NCI-H146 treated with DMSO at 0.1 percent for 48 hours (cell line): ENCODE measurements around the gene ATG4C.

ENCODE experiments used
- DNase-seq: peaks from one replicate; lab custom pipeline; 2025; ENCODE audit not compliant: unreplicated experiment; lab: John Stamatoyannopoulos, UW

Gene ATG4C

DNA sequence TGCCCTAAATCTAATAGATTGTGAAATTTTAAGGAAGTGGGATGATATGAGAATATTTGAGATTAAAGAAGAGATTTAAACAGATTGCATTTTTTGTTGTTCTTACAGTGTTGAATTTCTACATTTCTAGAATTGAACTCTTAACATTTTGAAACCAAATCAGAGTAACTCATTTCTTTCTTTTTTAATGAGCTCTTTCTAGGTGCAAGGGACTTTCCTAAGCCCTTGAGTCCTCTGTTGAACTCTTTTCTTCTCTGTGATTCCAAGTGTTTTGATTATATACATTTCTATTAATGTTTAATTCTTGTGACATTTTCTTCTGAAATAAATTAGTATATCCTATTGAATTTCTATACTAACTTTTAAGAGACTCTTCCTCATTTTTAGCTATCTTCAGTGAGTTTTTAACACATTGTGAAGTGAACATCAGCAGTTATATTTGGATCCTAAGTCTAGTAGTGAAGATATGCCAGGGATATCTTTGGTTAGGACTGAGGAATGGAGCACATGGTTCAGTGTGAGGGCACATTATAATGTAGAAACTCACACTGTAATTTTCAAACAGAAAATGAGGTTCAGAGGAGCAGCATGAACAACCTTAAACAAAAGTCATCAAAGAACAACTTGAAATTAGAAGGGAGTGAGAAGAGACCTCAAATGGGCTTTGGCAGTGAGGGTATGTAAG is 53.1 kb downstream of the ATG4C start:
- DNase-seq: no peak

DNA sequence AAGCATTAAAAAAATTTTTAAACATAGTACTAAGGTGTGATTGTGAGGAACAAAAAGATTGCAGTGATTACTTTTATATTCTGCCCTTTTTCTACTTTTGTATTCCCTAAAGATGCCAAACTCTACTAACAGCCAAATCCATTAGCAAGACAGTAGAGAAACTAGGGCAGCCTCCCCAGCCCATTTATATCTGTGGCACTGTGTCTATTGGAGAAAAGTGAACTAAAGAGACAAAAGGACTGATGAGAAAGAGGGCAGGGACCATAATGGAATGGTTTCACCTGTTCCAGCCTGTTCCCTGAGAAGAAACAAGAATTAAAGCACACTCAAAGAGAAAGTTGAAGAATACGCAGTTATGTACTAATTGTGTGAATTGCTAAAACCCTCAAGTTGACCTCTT is 56.6 kb downstream of the ATG4C start:
- DNase-seq: no peak

DNA sequence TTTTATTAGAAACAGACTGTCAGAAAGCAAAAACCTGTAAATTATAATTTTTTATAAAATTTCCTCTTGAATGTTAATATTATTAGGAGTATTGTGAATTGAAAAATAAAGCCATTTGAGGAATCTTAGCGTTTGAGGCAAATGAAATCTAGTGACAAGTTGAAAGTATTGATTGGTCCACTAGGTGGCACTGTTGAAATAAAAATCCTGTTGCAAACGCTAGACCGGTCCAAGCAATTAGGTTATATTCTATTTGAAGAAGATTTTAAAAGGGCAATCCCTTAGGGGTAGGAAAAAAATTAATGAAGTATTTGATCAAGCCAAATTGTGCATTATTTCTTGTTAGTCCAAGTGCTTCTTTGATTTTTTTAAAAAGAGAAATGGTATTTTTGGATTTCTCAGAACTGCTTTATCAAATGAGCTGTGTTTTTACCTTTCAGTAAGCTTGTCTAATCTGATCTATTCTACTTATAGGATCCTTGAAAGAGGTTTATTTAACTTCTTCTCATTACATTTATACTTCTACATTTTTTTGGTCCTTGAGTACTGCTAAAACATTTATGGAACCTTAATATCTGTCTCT is 57.7 kb downstream of the ATG4C start:
- DNase-seq: peak; percentile 61

DNA sequence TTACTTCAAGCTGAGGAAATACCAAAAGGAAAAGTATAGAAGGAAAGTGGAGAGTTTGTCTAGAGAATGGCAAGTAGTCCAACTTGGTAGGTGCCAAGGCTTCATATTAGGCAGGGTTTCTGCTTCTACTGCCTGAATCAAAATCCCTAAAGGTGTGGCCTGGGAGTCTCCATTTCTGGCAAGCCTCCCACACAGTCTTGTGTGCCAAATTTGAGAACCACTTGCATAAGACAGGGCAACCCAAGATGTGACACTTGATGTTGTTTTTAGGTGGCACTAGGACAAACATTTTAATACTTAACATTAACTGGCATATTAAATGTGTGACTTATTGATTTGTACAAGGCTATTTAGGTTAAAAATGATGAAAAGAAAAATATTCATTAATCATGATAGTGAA is 60.1 kb downstream of the ATG4C start:
- no peak for DNase-seq

DNA sequence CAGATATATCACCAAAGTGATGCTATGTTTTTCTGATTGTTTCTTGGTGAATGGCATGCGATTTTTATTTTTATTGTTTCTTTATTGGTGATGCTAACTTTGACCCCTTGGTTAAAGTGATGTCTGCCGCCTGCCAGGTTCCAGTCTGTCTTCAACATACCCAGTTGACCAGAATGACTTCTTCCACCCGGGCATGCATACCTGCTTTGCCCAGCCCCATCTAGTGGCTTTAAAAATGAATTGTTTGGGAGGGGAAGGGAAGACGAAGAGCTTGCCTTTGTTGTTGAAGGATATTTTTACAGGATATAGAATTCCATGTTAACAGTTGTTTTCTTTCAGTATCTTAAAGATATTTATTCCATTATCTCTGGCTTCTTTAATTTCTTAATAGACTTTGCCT is 65.1 kb downstream of the ATG4C start:
- DNase-seq: no peak

DNA sequence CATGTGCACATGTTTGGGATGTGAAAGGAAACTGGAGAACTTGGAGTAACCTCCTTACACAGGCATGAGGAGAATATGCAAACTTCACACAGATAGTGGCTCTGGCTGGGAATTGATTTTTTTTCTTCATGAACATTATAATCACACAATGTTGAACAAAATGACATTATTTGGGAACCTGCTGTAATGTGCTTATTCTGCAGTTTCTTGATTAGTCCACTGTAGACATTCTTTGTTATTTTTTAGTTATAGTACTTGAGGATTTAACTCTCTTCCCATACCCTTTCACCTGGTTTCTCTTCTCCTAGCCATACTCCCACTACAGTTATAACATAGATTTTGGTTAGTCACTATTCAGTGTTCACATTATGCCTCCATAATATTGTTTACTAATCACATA is 68.3 kb downstream of the ATG4C start:
- DNase-seq: no peak

DNA sequence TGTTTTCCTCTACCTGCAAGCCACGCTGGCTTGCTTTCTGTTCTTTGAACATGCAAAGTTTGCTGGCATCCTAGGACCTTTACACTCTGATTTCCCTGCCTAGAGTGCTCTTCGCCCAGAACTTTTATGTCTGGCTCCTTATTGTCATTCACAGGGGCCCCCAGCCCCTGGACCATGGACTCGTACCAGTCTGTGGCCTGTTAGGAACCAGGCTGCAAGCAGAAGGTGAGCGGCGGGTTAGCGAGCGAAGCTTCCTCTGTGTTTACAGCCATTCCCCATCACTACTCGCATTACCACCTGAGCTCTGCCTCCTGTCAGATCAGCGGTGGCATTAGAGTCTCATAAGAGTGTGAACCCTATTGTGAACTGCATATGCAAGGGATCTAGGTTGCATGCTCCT is 73.0 kb downstream of the ATG4C start:
- no peak for DNase-seq

DNA sequence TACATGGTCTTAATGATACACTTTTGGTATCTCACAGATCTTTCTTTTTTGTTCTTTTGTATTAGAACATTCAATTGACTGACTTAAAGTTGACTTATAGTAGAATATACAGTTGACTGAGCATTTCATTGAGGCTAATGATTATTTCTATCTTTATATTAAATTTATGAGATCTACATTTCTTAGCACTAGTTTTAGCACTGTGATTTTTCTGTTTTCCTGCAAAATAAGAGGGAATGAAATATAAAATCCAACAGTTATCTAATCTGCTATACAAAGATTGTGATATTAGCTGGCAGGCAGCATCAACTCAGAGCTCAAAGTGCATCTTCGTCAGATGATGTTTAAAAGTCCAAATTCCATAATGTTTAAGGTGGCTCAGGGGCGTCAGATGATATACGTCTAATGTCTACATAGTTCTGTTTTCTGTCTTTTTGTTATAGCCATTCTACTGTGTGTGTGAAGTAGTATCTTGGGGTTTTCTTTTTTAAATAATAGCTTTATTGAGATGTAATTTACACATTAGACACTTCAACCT is 85.4 kb downstream of the ATG4C start:
- no peak for DNase-seq

DNA sequence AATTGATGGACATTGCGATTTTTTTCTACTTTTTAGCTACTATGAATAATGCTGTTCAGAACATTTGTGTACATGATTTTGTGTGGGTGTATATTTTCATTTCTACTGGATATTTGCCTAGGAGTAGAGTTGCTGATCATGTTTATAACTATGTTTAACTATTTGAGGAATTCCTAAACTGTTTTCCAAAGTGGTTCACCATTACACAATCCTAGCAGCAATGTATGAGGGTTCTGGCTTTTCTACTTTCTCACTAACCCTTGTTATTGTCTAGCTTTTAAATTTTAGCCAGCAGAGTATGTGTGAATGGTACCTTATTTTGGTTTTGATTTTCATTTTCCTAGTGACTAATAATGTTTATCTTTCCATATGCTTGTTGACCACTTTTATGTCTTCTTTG is 86.2 kb downstream of the ATG4C start:
- DNase-seq: no peak

DNA sequence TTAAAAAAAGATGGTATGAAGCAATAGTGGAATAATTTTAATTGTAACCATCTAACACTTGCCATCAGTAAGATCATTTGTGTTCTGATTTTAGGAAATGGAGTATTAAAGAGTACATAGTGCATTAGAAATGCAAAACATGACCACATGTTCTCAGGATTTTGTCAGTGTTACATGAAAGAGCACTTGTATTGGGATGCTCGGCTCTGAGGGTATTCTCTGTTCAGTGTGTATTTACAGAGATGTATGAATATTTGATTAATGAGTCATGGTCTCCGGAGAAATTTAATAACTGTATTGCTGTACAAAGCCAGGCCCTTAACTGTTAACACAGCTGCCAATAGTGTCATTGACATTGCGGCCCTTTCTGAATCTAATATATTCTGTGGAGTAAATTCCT is 91.7 kb downstream of the ATG4C start:
- DNase-seq: peak; percentile 78

DNA sequence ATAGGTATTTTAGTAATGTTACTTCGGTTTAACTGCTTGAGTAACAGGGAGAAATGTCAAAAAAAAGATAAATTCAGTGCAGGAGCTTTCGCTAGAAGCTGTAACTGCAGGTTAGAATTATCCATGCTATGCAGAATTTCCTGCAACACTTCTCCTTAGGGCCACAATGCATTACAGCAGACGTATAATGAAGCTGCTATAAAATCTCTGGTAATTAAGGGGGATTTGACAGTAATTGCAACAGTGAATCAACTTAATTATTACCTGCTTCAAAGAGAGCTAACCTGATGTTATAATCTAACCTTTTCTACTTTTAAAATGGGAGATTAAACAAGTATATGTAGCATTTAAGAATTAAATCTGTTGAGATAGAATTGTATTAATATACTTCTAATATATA is 92.6 kb downstream of the ATG4C start:
- peak; percentile 42 for DNase-seq

DNA sequence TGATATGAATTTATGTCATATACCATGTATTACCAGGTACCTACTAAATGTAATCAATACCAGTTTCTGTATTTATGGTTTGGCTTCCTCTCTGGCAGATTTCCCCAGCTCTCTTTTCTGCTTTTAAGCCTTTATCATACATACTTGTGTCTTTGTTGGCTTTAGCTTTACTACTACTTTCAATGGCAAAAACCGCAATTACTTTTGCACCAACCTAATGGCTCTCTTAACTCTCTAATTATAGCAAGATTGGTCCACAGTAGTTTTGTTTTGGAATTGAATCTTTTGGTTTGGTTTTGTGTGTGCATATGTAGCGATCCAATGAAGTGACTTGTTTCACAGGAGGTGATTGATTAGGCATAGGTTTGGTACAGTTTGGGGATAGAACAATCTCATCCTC is 93.6 kb downstream of the ATG4C start:
- DNase-seq: no peak

DNA sequence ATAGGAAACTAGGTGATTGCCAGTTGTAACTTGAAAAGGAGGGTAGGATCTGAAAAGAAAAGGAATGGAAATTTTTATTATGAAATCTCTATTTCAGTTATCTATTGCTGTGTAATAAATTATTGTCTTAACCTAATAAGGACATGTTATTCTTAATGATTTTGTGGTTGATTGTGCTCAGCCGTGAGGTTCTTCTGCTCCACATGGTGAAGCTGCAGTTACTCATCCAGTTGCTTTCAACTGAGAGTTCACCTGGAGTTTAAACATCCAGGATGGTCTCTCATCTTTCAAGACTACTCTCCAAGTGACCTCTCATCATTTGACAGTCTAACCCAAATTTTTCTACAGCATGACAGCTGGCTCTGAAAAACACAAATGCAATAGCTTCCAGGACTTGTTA is 96.0 kb downstream of the ATG4C start:
- no peak for DNase-seq

DNA sequence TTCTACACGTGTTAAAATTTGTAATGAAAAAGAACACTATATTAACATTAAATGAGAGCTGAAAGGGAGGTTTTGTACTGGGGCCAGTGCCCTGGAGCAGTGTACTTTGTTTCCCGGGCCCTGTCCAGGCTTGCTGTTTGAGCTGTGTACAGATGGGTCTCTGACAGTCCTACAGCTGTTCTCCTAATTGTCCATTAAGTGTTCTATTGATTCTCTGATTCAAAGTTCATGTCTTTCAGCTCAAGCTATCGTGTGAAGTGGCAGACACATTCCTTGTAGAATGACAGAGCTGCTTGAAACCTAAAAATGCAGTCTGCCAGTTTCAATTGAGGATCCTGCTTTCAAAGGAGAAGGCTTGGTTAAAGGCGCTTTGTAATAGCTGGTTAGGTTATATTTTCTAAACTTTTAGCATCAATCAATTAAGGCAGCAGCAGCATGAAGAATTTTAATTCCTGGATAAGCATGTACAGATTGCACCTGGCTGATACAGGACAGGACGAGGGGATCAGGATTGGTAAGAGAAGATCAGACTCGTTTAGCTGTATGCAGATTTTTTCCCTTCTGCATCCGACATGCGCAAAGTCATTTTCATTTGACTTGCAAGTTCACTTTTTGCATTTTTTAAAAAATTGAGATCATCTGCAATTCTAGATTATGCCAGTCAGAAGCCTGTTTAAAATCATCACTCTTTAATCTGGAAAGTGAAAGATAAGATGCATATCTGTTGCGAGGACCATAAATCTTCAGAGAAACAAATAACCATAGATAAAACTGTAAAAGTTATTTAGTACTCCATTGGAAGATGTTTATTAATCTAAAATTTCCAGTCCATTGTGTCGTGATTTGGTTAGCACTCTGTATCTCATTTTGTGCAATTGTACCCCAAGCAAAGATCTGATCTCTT is 98.5 kb downstream of the ATG4C start:
- DNase-seq: peak; percentile 96

DNA sequence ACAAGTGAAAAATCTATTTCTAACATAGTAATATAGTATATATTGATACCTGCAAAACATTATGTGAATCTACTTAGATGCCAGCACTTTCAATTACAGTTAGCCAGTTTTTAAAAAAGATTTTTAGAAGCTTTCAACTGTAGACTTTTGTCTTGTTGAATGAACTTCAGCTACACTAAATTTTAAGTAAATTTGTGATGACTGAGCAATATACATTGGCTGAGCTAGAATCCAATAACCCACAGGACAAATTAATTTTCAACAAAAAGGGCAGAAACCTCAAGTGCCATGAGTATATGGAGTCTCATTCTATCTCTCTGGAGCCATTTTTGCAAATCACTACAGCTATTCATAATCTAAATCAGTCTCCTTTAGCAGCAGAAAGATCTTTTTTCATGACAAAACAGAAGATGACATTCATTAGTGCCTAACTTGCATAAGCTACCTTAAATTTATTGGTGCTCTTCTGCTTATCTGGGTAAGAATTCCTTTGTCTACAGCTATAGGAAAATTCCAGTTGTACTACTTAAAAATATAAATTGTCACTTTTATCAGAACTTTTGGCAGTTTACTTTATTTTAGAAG is 100.3 kb downstream of the ATG4C start:
- DNase-seq: no peak

DNA sequence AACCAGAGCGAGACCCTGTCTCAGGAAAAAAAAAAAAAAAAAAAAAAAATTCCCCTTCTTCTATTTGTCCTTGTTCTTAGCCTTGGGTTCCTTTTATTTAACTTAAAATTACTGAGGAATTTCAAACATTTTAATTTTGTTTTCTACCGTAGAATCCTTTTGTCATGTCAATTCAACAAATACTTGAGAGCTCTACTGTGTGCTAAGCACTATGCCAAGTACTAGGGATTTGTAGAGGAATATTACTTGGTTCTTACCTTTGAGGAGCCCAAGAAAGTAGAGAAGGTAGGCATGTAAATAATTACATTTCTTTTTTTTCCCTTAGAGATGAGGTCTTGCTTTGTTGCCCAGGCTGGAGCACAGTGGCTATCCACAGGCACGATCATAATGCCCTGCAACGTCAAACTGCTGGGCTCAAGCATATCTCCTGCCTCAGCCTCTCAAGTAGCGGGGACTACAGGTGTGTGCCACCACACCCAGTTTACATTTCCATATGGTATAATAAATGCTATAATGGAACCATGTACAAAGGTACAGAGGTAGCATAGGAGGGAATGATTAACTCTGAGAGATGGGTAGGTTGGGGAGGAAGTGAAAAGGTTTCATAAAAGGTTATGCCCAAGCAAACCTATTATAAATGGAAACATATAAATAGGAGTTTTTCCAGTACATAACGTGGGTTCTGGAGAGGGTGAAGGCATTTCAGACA is 104.0 kb downstream of the ATG4C start:
- no peak for DNase-seq

DNA sequence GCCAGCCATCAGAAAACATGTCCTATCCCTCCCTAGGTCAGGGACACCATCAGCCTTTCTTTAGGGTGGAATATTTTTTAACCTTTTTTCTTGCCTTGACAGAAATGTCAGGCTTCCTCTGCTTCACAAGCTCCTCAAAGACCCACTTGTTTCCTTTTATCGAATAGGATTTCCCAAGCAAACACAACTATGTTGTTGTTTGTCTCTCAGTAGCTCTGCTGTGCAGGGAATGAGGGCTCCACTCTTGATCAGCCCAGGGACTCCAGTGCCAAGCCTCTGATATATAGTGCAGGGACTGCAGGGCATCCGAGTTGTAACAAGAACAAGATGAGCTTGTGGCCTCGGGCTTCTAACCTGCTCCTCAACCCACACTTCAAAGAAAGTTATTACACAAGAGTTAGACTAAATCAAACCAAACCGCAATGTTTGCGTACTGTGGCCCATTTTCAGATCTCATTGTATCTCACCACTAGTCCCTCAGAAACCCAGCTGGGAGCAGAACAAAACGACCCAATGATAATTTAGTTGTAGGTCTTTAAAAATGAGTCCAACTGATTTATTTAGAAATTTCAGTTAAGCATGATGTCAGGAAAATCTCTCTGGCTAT is 108.1 kb downstream of the ATG4C start:
- no peak for DNase-seq

DNA sequence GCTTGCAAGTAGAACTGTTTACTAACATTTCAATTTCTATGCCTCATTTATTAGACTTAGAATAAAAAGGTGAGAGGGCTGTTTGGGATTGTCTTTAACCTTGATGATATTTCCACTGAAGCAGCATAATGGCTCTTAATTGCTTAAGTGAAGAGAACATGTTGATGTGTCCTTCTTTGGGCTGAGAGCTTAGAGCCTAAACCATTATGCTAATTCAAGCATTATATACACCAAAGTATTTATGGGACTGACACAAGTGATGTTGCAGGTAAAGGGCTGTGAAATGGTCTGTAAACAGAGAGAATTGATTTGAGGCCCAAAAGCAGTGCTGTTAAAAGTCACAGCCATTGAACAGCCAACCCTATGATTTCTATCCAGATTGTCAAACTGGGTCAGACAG is 113.9 kb downstream of the ATG4C start:
- DNase-seq: no peak

DNA sequence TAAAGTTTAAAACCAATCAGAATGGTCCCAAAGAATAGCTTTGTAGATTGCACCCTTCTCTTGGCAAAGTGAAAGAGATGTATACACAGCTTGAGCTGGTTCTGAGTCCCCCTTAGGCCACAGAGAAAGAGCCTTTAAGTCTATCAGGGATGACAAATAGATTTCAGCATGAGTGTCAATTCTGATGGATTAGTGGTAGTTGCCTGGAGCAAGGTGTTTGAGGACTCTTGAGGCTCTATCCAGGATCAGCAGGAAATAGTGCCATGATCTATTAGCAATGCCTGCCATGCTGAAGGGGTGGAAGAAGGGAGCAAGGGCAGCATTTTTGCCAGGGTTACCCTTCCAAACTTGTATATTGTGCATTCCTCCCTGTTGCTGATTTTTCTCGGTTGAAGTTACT is 116.6 kb downstream of the ATG4C start:
- no peak for DNase-seq

DNA sequence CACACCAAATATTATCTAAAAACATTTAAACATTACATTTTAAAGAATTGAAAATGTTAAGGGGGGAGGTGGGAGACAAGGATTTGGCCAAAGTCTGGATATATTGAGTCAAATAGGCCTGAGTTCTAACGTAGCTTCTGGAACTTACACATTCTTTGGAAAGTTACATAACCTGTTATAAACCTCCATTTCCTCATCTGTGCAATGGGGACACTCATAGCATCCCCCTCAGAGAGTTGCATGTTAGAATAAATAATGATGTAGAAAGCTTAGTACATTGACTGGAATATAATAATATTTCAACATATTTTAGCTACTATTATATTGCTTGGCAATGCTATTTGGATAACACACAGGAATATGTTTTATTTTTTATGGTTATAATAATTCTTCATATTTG is 117.7 kb downstream of the ATG4C start:
- DNase-seq: no peak

DNA sequence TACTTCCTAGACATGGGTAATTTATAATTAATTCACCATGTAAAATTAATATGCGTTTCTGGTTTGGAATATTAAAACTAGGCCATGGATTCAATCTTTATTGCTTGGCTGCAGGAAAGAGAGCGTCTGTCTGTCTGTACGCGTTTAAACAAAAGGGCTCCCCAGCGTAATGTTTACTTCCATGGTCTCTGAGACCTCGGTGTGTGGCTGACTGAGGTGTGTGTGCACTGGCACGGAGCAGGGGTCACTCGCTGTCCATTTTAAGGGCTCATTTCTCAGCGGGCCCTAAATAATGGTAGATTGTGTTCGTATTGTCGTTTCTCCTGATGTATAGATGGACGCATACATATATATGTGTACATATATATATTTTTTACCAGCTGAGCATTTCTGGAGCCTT is 119.6 kb downstream of the ATG4C start:
- peak; percentile 44 for DNase-seq
